Lower leg skin (tissue), 3 donors: Measurements from ENCODE around the gene MLLT3.

ENCODE experiments used
- POLR2A ChIP-seq, 2 donors: fragments of 450-650 bp; IDR thresholded peaks; one replicate each; pipeline ENCODE4 v1.6.1; 2016 to 2017; ENCODE audit warnings: antibody characterized with exemption in 2 of 2, mild to moderate bottlenecking in 1 of 2, moderate library complexity in 1 of 2
- TF ChIP-seq, protein P1 (sequence below), 3 donors: fragments of 450-650 bp; IDR thresholded peaks; one replicate each; pipeline ENCODE4 v1.5.1; 2016; ENCODE audit warnings: antibody characterized with exemption in 3 of 3, mild to moderate bottlenecking in 3 of 3, moderate library complexity in 2 of 3

DNA sequence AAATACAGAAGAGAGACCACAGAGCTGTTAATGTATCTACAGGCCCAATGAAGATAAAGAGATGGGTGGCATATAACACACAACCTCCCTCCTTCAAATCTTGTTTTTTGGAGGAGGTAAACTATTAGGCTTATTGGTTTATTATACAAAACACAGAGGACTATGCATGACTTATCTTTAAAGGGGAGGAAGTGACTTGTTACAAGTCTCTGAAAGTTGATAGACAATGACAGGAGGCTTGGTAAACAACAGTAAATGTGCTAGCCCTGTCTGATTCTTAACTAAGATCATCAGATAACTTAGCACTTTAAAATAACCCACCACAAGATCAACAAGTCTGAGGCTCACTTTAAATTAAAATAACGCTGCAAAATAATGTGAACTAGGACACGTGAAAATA, 219.0 kb downstream of the MLLT3 start:
- TF ChIP-seq, protein P1, sequence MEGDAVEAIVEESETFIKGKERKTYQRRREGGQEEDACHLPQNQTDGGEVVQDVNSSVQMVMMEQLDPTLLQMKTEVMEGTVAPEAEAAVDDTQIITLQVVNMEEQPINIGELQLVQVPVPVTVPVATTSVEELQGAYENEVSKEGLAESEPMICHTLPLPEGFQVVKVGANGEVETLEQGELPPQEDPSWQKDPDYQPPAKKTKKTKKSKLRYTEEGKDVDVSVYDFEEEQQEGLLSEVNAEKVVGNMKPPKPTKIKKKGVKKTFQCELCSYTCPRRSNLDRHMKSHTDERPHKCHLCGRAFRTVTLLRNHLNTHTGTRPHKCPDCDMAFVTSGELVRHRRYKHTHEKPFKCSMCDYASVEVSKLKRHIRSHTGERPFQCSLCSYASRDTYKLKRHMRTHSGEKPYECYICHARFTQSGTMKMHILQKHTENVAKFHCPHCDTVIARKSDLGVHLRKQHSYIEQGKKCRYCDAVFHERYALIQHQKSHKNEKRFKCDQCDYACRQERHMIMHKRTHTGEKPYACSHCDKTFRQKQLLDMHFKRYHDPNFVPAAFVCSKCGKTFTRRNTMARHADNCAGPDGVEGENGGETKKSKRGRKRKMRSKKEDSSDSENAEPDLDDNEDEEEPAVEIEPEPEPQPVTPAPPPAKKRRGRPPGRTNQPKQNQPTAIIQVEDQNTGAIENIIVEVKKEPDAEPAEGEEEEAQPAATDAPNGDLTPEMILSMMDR (IDR thresholded peaks at IDR 0.05): no peak
- TF ChIP-seq POLR2A (IDR thresholded peaks at IDR 0.05): no peak
